Measurements from ENCODE around the gene ALX1.

ALX1 gene

GRCh38 chr12:85280165-85280983, at the start of gene ALX1:
Gene ALX1 (plus strand): TSS chr12:85280220. CDS start chr12:85280262, 42 bp downstream.
- no peaks in the 10 kb centered on the region for H3K36me3 Mint-ChIP-seq
- peak within 1 kb of the TSS; percentile 51 for H3K4me3 Mint-ChIP-seq
- ATAC-seq (no peak), DNase-seq (ENCODE audit: low spot score in 2 of 2) (no peak)
- H3K4me1 Mint-ChIP-seq, result no peaks in the 10 kb centered on the region
- H3K27ac Mint-ChIP-seq, result no peak within 1 kb of the TSS
- no peaks in the 10 kb centered on the region for H3K9me3 Mint-ChIP-seq

GRCh38 chr12:85237327-85237726, 42.7 kb upstream of the ALX1 start:
- H3K36me3 Mint-ChIP-seq, result no peaks in the 10 kb centered on the region
- H3K9me3 Mint-ChIP-seq, result peaks cover 8% of the 10 kb centered on the region
- DNase-seq (ENCODE audit: low spot score in 2 of 2) (no peak), ATAC-seq (no peak)
- no peak overlapping the region for H3K4me3 Mint-ChIP-seq
- H3K27ac Mint-ChIP-seq, result no peak overlapping the region
- no peaks in the 10 kb centered on the region for H3K4me1 Mint-ChIP-seq

GRCh38 chr12:85244561-85244960, 35.5 kb upstream of the ALX1 start:
- Mint-ChIP-seq H3K27ac (no peak overlapping the region), H3K36me3 (no peaks in the 10 kb centered on the region), H3K4me3 (no peak overlapping the region), H3K4me1 (no peaks in the 10 kb centered on the region), H3K9me3 (no peaks in the 10 kb centered on the region)
- DNase-seq (ENCODE audit: low spot score in 2 of 2) (no peak), ATAC-seq (no peak)

GRCh38 chr12:85253853-85254252, 26.2 kb upstream of the ALX1 start:
- Mint-ChIP-seq H3K27ac (no peak overlapping the region), H3K4me3 (no peak overlapping the region), H3K36me3 (no peaks in the 10 kb centered on the region), H3K4me1 (no peaks in the 10 kb centered on the region), H3K9me3 (peaks cover 8% of the 10 kb centered on the region)
- DNase-seq (ENCODE audit: low spot score in 2 of 2) (no peak), ATAC-seq (no peak)

- ATAC-seq (no peak), DNase-seq (ENCODE audit: low spot score in 2 of 2) (no peak)
- Mint-ChIP-seq H3K9me3 (peaks cover 8% of the 10 kb centered on the region), H3K36me3 (no peaks in the 10 kb centered on the region), H3K27ac (no peak overlapping the region), H3K4me1 (no peaks in the 10 kb centered on the region), H3K4me3 (no peak overlapping the region)
Measured at GRCh38 chr12:85257671-85258070, 22.3 kb upstream of the ALX1 start.

GRCh38 chr12:85260447-85260846, 19.6 kb upstream of the ALX1 start:
- Mint-ChIP-seq H3K9me3 (peaks cover 4% of the 10 kb centered on the region), H3K4me3 (no peak overlapping the region), H3K4me1 (no peaks in the 10 kb centered on the region), H3K27ac (no peak overlapping the region), H3K36me3 (no peaks in the 10 kb centered on the region)
- DNase-seq (ENCODE audit: low spot score in 2 of 2) (no peak), ATAC-seq (no peak)

- Mint-ChIP-seq H3K27ac (no peak overlapping the region), H3K4me1 (no peaks in the 10 kb centered on the region), H3K36me3 (no peaks in the 10 kb centered on the region), H3K9me3 (peaks cover 4% of the 10 kb centered on the region), H3K4me3 (no peak overlapping the region)
- DNase-seq (ENCODE audit: low spot score in 2 of 2) (no peak), ATAC-seq (no peak)
Measured at GRCh38 chr12:85260896-85261295, 19.1 kb upstream of the ALX1 start.

GRCh38 chr12:85266356-85266755, 13.7 kb upstream of the ALX1 start:
- Mint-ChIP-seq H3K9me3 (no peaks in the 10 kb centered on the region), H3K27ac (no peak overlapping the region), H3K4me3 (no peak overlapping the region), H3K4me1 (no peaks in the 10 kb centered on the region), H3K36me3 (no peaks in the 10 kb centered on the region)
- no peak for ATAC-seq
- no peak for DNase-seq (ENCODE audit: low spot score in 2 of 2)

- no peaks in the 10 kb centered on the region for H3K36me3 Mint-ChIP-seq
- H3K27ac Mint-ChIP-seq, result no peak overlapping the region
- no peak for ATAC-seq
- H3K4me3 Mint-ChIP-seq, result no peak overlapping the region
- peaks cover 2% of the 10 kb centered on the region for H3K9me3 Mint-ChIP-seq
- no peak for DNase-seq (ENCODE audit: low spot score in 2 of 2)
- H3K4me1 Mint-ChIP-seq, result no peaks in the 10 kb centered on the region
Measured at GRCh38 chr12:85273381-85274314, 6.4 kb upstream of the ALX1 start.

- Mint-ChIP-seq H3K27ac (no peak overlapping the region), H3K4me1 (no peaks in the 10 kb centered on the region), H3K36me3 (no peaks in the 10 kb centered on the region), H3K9me3 (peaks cover 2% of the 10 kb centered on the region), H3K4me3 (no peak overlapping the region)
- ATAC-seq, result no peak
- no peak for DNase-seq (ENCODE audit: low spot score in 2 of 2)
Measured at GRCh38 chr12:85274315-85274651, 5.7 kb upstream of the ALX1 start.

- no peaks in the 10 kb centered on the region for H3K36me3 Mint-ChIP-seq
- no peaks in the 10 kb centered on the region for H3K4me1 Mint-ChIP-seq
- no peak overlapping the region for H3K4me3 Mint-ChIP-seq
- no peak overlapping the region for H3K27ac Mint-ChIP-seq
- ATAC-seq (no peak), DNase-seq (ENCODE audit: low spot score in 2 of 2) (no peak)
- H3K9me3 Mint-ChIP-seq, result peaks cover 2% of the 10 kb centered on the region
Measured at GRCh38 chr12:85275374-85275773, 4.6 kb upstream of the ALX1 start.

- no peak overlapping the region for H3K27ac Mint-ChIP-seq
- peaks cover 2% of the 10 kb centered on the region for H3K9me3 Mint-ChIP-seq
- no peaks in the 10 kb centered on the region for H3K4me1 Mint-ChIP-seq
- H3K36me3 Mint-ChIP-seq, result no peaks in the 10 kb centered on the region
- ATAC-seq (no peak), DNase-seq (ENCODE audit: low spot score in 2 of 2) (no peak)
- no peak overlapping the region for H3K4me3 Mint-ChIP-seq
Measured at GRCh38 chr12:85277191-85277590, 2.8 kb upstream of the ALX1 start.

GRCh38 chr12:85277900-85278597, 2.0 kb upstream of the ALX1 start:
- Mint-ChIP-seq H3K4me3 (no peak overlapping the region), H3K36me3 (no peaks in the 10 kb centered on the region), H3K27ac (no peak overlapping the region), H3K4me1 (no peaks in the 10 kb centered on the region), H3K9me3 (peaks cover 2% of the 10 kb centered on the region)
- ATAC-seq, result no peak
- no peak for DNase-seq (ENCODE audit: low spot score in 2 of 2)

GRCh38 chr12:85278598-85279448, 1.2 kb upstream of the ALX1 start:
- H3K9me3 Mint-ChIP-seq, result peaks cover 2% of the 10 kb centered on the region

More at GRCh38 chr12:85278598-85279448, 1.2 kb upstream of the ALX1 start:
- no peaks in the 10 kb centered on the region for H3K36me3 Mint-ChIP-seq
- ATAC-seq (no peak), DNase-seq (ENCODE audit: low spot score in 2 of 2) (no peak)
- no peak overlapping the region for H3K4me3 Mint-ChIP-seq
- no peaks in the 10 kb centered on the region for H3K4me1 Mint-ChIP-seq
- no peak overlapping the region for H3K27ac Mint-ChIP-seq
